Subcutaneous adipose tissue (tissue), 4 donors: ENCODE measurements around the gene ATP1A4. TPM values are rescaled to one million over a fixed set of nuclear protein-coding genes. Genes with fewer than 3 reads are reported as not detected.

Experiments
- total RNA-seq, 4 donors: library from RNA; depleted of rRNA; stranded (reverse); fragments of >200 nt; gene quantifications; one replicate each; pipeline ENCODE4 v1.1.0, GENCODE V29; 2016
- TF ChIP-seq, protein P1 (sequence below): fragments of 450-650 bp; IDR thresholded peaks from one replicate; pipeline ENCODE4 v1.5.1; 2016; ENCODE audit warnings: low read depth, mild to moderate bottlenecking, control low read depth, antibody characterized with exemption, moderate library complexity

Gene ATP1A4
- total RNA-seq, 4 donors from 2014 or later = 0.22 TPM; not detected in 3

DNA sequence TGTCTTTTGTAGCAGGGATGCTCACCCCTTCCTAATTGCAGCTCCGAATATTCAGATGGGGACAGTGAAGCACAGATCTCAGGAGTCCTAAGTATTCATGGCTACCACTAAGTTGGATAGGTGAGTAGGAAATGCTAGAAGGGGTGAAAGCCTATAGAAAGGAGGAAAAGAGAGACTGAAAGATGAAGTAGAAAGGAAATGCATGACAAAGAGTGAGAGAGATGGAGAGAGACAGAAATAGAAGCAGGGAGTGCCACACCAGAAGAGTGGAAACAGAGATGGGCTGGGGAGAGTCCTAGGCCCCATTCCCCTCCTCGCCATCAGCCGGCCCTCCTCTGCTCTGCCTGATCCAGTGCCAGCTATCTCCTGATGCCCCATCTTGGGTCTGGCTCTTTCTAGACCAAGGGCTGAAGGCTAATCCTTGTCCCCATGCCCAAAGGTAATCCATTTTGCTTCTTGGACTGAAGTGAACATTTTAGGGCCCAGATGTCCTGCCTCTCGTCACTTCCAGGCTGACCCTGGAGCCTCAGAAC, 55.8 kb downstream of the ATP1A4 start:
- TF ChIP-seq, protein P1, sequence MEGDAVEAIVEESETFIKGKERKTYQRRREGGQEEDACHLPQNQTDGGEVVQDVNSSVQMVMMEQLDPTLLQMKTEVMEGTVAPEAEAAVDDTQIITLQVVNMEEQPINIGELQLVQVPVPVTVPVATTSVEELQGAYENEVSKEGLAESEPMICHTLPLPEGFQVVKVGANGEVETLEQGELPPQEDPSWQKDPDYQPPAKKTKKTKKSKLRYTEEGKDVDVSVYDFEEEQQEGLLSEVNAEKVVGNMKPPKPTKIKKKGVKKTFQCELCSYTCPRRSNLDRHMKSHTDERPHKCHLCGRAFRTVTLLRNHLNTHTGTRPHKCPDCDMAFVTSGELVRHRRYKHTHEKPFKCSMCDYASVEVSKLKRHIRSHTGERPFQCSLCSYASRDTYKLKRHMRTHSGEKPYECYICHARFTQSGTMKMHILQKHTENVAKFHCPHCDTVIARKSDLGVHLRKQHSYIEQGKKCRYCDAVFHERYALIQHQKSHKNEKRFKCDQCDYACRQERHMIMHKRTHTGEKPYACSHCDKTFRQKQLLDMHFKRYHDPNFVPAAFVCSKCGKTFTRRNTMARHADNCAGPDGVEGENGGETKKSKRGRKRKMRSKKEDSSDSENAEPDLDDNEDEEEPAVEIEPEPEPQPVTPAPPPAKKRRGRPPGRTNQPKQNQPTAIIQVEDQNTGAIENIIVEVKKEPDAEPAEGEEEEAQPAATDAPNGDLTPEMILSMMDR = no peak

DNA sequence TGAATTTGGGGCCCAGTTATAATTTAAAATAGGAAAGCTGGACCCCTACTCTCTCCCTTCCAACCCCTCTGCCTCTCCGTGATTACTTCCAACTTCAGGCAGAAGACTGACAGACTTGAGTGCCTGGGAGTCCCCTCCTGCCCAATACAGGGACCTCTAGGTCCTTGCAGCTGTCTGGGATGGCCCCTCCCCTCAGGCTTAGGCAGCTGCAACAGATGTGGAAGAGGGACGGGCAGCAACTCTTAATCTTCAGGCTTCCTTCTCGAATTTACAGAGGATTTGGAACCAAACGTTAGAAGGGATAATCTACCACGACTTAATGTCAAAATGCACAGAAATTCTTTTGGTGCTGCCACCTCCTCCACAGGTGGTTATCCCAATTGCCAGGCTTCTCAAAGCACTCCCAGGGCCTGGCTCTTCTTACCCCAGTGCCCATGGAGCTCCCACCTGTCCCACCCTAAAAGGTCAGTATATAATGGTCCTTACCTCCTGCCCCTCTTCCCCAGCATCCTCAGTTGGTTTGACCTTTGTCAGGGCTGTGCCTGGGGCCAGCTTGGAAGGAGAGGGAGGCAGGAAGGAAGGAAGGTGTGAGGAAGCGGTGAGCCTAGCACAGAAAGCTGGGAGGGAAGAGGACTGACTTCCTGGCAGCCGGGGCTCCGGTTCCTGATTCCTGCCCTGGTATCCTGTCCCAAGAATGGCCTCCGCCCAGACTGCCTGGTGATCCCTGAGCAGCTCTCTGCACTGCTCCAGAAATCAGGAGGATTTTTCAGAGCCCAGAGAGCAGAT, 56.6 kb downstream of the ATP1A4 start:
- TF ChIP-seq, protein P1 = no peak

DNA sequence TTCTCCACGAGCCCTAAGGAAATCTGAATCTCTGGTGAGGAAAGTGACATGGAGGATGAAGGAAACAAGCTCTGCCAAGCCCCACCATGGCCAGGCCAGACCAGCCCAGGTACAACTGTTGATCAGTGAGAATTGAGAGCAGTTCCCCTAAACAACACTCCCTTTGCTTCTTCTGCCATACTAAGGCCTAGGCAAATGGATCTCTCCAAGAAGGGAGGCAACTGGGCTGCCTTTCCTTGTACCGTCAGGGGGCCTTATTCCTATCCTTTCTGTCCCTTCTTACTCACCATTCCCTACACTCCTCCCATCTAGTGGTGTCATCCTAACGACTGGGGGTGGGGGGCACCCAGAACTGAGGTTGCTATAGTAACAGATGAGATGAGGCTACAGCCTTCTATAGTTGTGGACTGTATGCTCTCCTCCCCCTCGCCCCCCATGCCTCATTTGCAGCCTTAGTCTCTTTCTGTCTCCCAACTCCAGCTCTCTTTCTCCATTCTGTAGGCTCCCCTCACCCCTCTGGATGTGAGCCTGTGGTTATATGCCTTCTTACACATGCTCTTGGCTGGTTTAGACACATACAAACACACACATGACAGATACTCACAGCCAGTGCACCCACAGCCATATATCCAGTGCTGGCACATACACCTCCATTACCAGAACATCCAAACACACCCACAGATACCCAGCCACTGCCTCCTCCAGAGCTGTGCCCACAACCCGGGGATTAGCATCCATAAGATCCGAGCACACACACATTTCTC, 57.3 kb downstream of the ATP1A4 start:
- TF ChIP-seq, protein P1 = no peak

DNA sequence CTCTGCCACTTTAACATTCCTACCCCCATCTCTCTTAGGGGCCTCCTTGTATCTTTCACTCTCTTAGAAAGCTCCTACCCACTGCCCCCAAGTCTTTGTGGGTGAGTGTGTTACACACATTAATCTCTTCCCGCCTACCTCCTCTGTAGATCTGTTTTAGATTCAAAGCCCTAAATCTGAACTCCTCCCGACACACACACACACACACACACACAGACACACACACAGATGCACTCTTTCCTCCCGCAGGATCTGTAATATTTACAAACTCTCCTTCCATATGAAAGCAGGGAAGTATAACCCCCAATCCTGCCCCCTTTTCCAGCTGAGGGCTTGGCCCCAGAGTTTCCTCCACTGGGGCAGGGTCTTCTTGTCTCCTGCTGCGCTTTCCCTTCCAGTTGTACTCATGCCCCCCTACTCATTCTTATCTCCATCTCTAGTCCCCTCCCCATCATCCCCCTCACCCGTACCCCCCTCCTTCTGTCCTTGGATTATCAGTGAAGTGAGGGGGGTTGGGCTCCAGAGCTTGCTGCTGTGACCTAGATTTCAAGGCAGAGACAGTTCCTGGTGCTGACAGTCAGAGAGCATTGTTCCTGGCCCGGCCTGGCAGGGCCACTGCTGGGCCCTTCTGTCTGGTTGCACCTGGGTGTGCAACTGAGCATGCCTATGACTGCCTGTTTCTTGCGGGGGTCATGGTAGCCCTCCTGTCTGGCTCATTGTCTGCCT, 58.1 kb downstream of the ATP1A4 start:
- TF ChIP-seq, protein P1 = no peak

DNA sequence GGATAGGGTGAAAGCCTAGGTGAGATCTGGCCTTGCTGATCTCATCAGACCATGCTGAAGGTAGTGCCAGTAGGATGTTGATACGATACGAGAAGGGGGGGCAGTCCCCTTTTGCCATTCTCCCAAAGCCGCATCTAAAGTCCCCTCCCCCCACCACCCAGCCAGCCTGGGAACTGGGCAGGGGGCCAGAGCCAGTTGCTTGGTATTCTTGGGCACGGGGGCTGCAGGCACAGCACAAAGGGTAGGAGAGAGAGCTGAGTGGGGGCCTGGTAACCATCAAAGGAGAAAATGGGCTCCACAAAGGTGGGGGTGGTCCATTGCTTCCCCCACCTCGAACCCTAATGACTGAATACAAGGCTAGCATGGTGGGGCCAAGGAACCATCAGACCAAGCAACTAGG, 59.2 kb downstream of the ATP1A4 start:
- TF ChIP-seq, protein P1 = no peak

DNA sequence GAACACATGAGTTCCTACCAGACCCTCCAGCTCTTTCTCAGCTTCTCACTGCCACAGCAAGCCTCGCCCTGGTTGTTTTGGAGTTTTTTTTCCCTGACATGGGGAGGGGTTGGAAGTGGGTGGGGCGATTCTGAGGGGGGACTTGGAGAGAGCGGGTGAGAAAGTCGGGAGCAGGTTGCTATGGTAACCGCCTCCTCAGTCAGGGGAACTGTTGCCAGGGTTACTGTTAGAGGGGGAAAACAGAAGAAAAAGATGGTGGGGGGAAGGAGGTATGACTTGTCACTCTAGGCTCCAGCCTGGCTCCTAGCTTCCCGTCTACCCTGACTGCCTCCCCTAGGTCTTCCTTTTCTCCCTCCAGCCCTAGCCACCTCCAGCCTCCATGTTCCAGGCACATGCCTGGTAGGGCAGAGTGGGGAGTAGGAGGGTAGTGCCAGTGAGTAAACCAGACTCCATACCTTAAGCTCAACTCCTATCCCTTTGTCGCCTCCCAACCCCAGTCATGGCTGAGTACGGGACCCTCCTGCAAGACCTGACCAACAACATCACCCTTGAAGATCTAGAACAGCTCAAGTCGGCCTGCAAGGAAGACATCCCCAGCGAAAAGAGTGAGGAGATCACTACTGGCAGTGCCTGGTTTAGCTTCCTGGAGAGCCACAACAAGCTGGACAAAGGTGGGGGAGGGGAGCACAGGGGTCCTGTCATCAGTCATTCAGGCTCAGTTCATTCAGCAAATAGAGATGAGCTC, 59.8 kb downstream of the ATP1A4 start:
- TF ChIP-seq, protein P1 = no peak
